CD4-positive, alpha-beta T cell treated with Interleukin-15 for 1 hour (primary cell): ENCODE data around the gene TTF1.

Source experiments
- DNase-seq: peaks from one replicate; pipeline ENCODE4 v3.0.0-alpha.2; 2020

Gene TTF1, protein sequence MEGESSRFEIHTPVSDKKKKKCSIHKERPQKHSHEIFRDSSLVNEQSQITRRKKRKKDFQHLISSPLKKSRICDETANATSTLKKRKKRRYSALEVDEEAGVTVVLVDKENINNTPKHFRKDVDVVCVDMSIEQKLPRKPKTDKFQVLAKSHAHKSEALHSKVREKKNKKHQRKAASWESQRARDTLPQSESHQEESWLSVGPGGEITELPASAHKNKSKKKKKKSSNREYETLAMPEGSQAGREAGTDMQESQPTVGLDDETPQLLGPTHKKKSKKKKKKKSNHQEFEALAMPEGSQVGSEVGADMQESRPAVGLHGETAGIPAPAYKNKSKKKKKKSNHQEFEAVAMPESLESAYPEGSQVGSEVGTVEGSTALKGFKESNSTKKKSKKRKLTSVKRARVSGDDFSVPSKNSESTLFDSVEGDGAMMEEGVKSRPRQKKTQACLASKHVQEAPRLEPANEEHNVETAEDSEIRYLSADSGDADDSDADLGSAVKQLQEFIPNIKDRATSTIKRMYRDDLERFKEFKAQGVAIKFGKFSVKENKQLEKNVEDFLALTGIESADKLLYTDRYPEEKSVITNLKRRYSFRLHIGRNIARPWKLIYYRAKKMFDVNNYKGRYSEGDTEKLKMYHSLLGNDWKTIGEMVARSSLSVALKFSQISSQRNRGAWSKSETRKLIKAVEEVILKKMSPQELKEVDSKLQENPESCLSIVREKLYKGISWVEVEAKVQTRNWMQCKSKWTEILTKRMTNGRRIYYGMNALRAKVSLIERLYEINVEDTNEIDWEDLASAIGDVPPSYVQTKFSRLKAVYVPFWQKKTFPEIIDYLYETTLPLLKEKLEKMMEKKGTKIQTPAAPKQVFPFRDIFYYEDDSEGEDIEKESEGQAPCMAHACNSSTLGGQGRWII

DNA sequence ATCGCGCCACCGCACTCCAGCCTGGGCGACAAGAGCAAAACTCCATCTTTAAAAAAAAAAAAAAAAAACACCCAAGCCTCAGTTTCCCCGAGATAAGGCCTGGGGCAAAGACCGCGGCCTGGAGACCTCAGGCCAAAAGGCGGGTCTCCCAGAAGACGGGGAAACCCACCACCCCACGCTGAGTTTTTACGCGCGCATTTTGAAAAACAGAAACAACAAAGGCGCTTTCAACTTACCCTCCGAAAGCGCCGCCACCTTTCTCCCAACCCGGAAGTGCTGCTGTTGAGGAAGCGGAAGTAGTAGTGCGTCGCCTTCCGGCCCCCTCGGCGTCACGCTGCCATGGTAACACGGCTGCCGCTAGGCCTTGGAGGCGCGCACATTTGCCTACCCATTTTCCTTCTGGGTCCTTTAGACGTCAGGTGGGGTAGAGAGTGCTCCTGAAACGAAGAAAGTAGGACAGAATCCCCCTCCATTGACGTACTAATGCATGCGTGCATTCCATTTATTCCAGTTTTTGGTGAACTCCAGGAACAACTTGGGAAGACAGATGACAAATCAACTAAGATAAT, at the start of gene TTF1:
TTF1 (minus strand) TSS at position 287 of the 569 bp plus-strand sequence. CDS start 4,019 bp downstream, outside the sequence.
- DNase-seq, result peak; percentile 94

DNA sequence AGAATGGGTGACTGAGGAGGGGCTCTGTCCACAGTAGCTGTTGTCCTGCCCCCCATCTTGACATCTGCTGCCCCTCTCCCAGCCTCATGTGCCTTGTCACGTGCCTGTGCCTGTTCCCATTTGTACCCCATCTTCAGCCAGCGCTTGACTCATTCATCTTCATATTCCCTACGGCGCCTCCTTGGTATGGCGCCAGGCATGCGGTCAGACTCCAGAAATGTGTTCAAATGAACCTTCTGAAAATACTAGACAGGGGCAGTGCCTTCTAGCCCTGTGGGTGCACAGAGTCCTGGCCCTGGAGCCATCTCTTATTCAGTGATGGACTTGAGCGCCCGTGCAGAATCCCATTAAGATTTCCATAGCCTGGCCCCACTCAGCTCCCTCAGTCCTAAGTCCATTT, 49.6 kb upstream of the TTF1 start:
- DNase-seq, result no peak

DNA sequence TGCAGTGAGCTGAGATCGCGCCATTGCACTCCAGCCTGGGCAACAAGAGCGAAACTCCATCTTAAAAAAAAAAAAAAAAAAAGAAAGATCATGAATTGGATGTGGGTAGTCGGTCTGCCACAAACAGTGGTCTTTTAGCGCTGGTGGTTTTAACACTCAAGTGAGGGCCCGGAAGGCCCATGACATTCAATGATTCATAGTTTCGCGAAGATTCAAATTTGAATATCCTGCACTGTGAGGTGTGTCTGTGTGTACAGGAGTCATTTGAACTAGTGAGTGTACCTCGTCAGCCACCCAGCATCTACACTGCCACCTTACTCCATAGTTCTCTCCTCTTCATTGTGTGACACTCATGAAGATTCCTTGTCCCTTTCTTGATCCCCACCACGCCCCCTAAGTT, 44.6 kb upstream of the TTF1 start:
- peak; percentile 39 for DNase-seq

DNA sequence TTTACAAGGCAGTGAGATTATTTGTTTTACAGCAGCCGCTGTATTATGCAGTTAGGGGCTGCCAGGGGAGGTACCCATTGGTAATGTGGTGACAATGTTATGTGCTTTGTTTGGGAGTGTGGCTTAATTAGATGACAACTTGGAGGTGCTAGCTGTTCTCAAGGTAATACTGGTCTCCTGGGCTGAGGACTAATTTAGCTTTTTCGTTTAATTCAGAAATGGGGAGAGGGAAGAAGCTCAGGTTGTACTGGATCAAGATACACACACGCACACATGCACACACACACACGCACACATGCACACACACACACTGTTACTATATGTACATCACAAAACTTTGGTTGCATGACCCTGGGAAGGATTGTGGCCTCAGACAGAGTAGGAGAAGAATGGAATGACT, 41.3 kb upstream of the TTF1 start:
- DNase-seq, result no peak

DNA sequence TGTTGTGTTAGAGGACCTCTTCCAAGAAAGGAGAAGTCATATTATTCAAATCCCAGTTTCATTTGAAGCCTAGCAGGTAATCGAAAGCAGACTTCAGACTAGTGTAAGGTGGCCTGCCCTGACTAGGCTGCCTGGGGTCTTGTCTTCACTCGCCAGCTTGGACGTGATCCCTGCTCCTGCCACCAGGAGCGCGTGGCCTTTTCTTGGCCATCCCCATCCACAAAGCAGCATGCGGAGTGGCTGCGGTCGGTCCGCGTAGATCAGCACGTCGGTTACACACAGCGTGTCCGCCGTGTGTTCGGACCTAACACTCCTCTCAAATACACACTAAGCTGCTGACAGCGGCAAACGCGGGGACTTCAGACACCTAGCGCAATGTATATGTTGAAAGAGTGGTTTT, 40.7 kb upstream of the TTF1 start:
- DNase-seq, result no peak

DNA sequence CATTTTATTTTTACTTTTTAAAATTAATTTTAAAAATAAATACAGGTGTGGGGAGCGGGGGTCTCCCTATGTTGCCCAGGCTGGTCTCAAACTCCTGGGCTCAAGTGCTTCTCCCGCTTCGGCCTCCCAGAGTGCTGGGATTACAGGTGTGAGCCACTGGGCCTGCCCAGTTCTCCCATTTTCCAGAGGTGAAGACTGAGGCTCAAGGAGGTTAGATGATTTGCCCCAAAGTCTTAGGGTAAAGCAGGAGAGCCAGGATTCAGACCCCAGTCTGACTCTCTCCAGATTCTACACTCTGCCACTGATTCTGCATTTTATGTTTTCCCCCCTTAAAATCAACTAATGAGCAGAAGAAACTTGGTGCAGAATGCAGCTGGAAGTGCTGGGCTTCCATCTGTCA, 40.2 kb upstream of the TTF1 start:
- no peak for DNase-seq

DNA sequence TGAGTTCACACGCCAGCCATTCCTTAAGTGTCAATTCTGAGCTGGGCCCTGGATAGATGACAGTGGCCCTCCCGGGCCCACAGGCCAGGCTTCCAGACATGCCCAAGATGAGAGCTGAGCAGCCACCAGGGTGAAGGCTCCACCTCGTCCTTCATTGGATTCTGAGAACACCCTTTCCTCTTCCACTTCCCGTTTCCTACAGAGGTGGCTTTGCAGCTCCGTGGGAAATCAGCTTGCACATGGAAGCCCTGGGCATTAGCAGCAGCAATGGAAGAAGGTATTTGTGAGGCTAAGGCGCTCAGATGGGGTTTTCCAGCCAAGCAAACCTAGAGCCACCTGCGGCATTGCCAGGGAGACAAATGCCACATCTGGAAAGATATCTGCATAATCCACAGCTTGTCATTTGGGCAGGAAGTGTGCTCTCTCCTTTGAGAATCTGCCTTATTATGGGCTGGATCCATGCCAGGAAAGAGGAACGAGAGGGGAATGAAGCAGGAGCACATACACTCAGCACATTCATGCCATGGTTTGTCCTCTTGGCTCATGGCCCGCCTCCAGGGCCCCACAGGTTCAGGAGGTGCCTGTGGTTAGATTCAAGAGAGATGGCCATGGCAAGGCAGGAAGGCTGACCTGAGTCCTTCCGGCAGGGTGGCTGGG, 37.4 kb upstream of the TTF1 start:
- no peak for DNase-seq

DNA sequence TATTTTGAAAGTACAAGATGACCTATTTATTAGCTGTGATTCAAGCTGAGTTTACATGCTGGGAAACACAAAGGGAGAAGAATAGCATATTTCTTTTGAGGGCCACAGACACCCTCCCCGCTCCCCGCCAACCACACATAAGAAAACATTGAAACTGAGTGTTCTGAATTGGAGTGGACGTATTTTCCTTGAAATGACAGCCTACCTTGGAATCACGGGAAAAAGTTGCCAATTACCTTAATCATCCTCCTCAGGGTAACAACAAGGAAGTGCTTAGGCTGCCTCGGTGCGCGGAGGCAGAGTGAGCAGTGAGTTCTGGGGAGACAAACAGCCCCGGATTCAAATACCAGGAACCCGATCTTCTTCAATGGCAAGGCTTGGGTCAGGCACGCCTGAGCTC, 34.8 kb upstream of the TTF1 start:
- DNase-seq, result no peak

DNA sequence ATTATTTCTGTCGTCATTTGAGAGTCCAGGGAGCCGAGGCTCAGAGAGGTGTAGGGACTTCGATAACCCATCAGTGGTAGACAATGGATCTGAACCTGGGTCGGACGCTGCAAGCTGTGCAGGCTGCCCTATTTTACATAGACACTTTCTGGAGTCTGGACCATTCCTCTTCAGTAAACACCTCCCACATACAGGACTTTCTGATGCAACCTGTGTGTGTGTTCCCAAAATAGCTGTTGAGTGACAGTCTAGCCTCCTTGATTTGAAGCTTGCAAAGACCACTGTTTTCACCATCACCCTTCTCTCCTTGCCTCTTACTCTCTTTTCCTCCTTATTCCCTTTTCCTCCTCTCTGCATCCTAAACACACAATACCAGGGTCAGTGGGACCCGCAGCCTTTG, 34.1 kb upstream of the TTF1 start:
- DNase-seq, result no peak

DNA sequence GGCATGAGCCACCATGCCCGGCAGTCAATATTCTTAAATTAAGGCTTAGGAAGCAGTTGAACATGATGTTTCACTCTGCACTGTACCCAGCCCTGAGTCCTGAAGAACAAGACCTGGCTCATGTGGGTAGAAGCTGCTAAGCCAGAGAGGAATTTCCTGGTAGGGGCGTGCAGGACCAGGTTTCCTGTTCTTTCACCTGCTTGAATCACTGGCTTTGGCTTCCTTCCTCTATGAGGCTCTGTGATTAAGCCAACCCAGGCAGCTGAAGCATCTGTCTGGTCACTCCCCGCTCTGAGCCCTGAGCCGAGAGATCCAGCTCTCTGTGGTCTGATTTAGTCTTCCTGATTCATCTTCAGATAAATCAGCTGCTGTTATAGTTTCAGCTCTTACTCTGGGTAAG, 32.5 kb upstream of the TTF1 start:
- DNase-seq, result no peak

DNA sequence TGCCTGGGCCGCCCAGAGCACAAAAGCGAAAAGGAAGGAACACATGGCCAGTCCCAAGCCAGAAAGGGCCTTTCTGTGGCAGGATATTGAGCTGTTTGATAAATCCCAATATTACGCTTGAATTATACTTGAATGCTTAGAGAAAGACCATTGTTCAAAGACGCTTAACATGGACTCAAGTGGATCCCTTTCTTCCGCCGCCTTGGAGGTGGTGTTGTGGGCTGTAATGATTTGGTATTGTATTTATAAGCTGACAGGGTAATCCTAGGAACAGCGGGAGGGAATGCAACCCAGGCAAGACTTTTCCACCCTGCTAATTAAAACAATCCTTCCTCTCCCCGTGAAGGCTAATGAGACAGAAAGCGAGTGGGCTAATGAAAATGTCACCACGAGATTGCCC, 28.2 kb upstream of the TTF1 start:
- no peak for DNase-seq

DNA sequence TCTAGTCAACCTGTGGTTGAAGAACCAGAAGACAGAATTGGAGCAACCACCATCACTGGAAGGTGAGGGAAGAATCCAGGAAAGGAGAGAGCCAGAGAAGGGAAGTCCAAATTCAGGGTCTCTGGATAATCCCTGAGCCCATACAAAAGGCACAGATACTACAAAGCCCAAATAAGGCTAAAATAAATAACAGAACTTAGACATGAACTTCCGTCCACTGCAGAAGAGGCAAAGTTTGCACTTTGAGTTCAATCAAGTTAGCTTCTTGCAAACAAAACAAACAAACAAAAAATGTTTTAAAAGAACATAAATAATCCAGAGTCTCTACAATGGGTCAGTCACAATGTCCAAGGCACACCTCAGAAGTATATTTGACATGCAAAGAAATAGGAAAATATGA, 24.4 kb upstream of the TTF1 start:
- no peak for DNase-seq

DNA sequence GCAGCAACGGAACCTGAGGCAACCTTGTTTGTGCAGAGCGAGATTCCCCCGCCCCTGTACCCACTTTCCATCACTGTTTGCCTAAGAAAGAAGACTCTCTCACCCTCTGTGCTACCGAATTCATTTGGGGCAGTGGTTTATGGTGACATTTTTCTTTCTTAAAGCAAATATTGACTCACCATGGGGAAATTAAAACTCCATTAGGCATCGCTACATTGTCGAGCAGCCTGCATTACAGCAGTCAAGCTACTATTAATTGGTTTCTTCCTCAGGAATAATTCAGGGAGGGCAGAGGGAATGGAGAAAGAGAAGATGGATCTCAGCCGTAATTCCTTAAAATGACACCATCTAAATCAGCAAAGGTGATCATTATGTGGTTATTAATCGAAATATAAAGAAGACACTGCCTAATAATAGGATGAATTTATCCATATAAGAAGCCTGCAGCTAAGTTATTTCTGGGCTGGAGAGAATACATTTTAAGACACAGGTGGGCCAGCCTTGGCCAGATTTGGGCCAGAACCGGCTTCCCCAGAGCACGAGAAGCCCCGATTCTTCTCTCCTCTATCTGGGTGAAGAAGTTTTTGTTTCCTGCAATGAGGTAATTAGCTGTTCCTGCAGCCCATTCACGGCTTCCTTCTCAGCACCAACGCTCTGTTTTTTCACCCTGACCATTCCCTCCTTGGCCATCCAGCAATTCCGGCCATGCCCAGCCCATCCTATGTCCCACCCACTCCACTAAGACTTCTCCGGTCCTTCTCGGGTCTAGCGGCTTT, 20.2 kb upstream of the TTF1 start:
- DNase-seq, result no peak

DNA sequence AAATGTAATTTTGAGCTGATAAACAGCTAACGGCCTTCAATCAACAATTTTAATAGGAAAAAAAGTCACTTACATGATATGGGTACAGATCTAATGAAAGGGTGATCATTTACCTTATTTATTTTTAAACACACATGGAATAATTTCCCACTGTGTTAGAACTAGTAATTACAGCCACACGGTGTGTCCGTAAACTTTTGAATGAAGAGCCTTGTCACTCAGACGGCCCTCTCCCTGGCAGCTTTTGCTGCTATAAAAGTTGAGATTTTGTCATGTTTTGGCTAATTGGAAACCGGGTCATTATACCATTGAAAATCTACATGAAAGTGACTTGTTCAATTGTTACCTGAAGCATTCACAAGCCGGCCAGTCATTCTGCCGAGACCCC, 19.0 kb upstream of the TTF1 start:
- no peak for DNase-seq

DNA sequence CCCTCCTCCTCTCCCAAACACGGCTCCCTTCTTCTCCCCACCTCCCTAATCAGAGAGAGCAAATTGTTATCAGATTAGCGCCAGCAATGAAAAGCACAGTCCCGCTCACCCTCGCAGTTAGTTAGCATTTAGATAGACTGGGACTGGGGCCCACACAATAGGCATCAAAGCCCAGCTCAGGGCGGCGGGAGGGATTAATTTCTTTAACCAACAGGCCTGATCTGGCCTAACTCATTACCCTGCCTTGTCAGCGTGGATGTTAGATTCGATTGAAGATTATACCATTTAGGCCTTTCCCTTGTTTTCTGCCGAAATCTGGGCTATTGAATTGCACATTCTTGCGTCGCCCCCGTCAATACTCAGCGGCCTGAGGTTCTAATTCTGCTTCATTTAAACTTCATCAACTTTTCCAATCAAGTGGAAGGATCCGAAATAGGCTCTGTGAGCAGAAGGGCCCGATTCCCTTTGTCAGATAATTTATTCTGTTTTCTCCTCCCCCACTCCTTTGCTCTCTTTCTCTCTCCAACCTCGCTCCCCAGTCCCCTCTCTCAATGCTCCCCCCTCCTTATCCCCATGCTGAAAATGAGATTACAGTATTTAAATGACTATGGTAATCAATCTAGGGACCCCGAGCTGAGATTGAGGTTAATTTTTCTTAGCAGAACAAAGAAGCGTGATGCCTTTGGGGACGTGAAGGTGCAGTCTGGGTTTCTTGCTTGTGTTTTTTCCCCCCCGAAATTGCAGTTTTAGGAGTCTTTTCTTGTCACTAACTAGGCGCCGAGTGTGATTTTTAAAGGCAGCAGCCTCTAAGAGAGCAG, 18.4 kb upstream of the TTF1 start:
- no peak for DNase-seq

DNA sequence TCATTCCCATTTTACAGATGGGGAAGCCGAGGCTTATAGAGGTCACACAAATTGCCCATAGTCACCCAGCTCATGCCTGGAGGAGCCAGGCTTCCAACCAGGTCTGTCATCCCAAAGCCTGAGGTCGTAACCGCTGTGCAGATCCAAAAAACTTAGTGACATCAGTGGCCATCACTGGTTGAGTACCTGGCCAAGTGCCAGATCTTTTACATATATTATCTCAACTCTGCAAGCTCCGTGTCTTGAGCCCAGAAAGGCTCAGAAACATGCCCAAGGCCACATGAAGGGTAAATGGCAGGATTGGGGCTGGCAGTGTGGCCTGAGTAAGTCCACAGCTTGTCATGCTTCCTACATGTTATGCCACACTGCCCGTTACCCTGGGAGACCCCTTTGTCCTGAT, 16.9 kb upstream of the TTF1 start:
- DNase-seq, result no peak

DNA sequence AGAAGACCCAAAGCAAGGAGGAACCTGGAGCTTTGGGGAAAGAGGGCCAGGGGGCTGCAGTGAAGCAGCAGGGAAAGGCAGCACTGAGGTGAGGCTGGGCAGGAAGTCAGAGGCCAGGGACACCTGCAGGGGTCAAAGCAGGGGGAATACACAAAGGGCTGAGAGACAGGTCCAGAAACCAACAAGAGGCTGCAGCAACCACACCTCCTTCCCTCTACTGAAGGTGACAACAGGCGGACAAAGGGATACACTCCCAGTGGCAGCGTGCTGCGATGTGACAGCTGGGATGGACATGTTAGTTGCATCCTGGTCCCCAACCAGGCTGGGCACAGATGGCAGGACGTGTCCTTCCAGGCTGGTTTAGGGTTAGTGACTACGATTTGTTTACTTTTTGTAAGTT, 15.9 kb upstream of the TTF1 start:
- no peak for DNase-seq

DNA sequence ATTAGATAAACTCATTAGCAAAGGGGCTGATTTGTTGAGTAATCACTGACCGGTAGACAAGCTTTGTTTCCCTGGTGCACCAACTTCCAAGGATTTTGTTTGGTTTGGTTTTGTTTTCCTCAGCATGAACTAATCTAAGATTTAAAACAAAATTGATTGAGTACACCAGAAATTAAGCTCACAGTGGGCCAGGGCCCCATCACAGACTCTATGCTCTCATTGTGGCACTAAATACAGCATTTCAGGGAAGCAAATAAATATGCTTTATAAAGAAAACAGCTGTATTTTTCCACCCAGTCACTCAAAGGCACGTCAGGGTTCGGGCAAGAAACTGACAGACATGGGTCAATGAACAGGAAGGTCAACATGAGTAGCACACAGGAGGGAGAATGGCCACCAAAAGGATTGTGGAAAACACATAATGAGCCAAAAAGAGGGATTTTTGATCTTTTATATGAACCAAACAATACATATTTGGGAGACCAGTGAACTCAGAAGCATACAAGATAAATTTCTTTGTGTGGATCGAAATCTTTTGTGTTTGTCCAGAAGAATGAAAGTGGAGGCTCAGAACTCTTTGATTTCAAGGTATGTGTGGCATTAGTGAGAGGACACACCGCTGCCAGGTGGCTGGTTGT, 12.2 kb upstream of the TTF1 start:
- DNase-seq, result no peak

DNA sequence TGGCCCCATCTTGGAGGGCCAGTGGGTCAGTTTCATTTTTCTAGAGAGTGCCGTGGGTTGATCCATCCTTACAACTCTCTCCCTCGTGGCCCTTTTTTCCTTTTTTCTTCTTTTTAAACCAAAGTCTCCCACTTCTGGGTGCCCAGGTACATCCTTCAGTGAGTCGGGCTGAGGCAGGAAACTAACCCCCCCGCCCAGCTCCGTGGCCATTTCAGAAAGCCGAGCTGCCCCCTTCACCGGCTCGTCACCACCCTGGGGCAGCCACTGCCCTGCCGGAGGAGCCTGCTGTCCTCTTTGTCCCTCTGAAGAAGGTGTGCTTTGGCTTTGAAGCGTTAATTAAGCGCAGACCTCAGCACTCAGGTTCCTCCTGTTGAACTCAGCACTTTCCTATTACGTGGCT, 8.5 kb upstream of the TTF1 start:
- no peak for DNase-seq

DNA sequence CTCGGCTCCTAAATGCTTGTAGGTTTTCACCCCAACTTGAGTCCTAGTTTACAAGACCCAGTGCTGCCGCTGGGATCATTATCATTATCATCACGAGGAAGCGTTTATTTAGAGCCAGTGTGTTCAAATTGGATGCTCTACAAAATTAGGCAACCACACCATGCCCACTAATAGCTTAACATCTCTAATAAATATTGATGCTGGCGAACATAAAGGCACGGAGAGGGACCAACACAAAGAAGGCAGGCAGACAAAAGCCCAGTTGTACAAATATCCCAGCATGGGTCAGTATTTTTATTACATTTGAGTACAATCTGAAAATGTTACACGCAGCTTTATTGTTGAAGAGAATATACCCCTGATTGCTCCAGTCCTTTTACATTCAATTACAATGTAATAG, 8.1 kb upstream of the TTF1 start:
- no peak for DNase-seq

DNA sequence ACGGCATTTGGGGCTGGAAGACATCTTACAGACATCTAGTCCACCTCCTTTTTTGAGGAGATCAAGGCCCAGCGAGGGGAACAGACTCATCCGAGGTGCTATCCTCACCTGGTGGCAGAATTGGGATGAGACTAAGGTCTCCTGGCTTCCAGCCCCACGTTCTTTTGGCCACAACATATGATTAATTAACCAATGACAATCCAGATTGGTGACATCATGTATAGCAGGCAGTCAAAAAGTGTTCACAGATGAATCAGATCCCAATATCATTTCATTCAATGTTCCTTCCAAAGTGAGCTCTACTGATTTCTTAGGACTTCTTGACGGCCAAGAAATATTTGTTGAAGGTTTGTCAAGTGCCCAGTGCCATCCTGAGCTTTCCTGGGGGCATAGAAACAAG, 7.3 kb upstream of the TTF1 start:
- DNase-seq, result no peak
